ENCODE data around the gene JCAD.

JCAD gene

GRCh38 chr10:30038781-30039536 is 20.4 kb downstream of the JCAD start:
- H3K27ac ChIP-seq: no peak overlapping the region

GRCh38 chr10:30037620-30038336 is 21.6 kb downstream of the JCAD start:
- no peak overlapping the region for H3K27ac ChIP-seq
- TF ChIP-seq ZFX (IDR thresholded peaks at IDR 0.05): no peak
- TF ChIP-seq CTCF (conservative IDR thresholded peaks at IDR 0.05): no peak

More at GRCh38 chr10:30038781-30039536, 20.4 kb downstream of the JCAD start:
- TF ChIP-seq CTCF (conservative IDR thresholded peaks at IDR 0.05): no peak
- no peak for TF ChIP-seq ZFX (IDR thresholded peaks at IDR 0.05)

GRCh38 chr10:30036811-30037210 is 22.6 kb downstream of the JCAD start:
- no peak overlapping the region for H3K27ac ChIP-seq
- TF ChIP-seq ZFX (IDR thresholded peaks at IDR 0.05) (no peak), CTCF (conservative IDR thresholded peaks at IDR 0.05) (no peak)

- TF ChIP-seq ZFX (IDR thresholded peaks at IDR 0.05): no peak
- TF ChIP-seq CTCF (conservative IDR thresholded peaks at IDR 0.05): no peak
These were observed 23.0 kb downstream of the JCAD start for GRCh38 chr10:30036341-30036740.

GRCh38 chr10:30034433-30035137 is 24.8 kb downstream of the JCAD start:
- no peak for TF ChIP-seq CTCF (conservative IDR thresholded peaks at IDR 0.05)
- no peak for TF ChIP-seq ZFX (IDR thresholded peaks at IDR 0.05)
- no peak overlapping the region for H3K27ac ChIP-seq

More at GRCh38 chr10:30036341-30036740, 23.0 kb downstream of the JCAD start:
- no peak overlapping the region for H3K27ac ChIP-seq

GRCh38 chr10:30032125-30032524 is 27.3 kb downstream of the JCAD start:
- TF ChIP-seq CTCF (conservative IDR thresholded peaks at IDR 0.05): no peak
- no peak for TF ChIP-seq ZFX (IDR thresholded peaks at IDR 0.05)
- no peak overlapping the region for H3K27ac ChIP-seq

GRCh38 chr10:30029872-30030256 is 29.5 kb downstream of the JCAD start:
- TF ChIP-seq CTCF (conservative IDR thresholded peaks at IDR 0.05): no peak
- no peak for TF ChIP-seq ZFX (IDR thresholded peaks at IDR 0.05)
- H3K27ac ChIP-seq: no peak overlapping the region
